GM12878 (cell line): ENCODE data around the gene CCDC127. TPM values are rescaled to one million over a fixed set of nuclear protein-coding genes. Genes with fewer than 3 reads are reported as not detected.

Experiments
- ATAC-seq: fragments of 200-7000 bp; cut with Tn5 transposase; 3 replicates; pipeline ENCODE4 v1.9.1; 2020; ENCODE audit warnings: mild to moderate bottlenecking, moderate library complexity
- BruUV-seq: library from RNA; stranded (reverse); fragments of 400-500 nt; replicated peaks from 2 replicates; lab custom pipeline; 2021; lab: Mats Ljungman, UMichigan
- CTCF ChIA-PET: fragments of 300-600 bp; sonication (Branson Sonifier 250); formaldehyde crosslinking; extraction: SDS; loops from one replicate; lab custom pipeline; 2021; ENCODE audit warnings: inconsistent platforms; lab: Yijun Ruan, JAX
- POLR2A ChIA-PET: fragments of 350-600 bp; formaldehyde crosslinking; extraction: SDS; loops from one replicate; lab custom pipeline; 2021; ENCODE audit warnings: inconsistent platforms; lab: Charles Lee
- RAD21 ChIA-PET: fragments of 300-600 bp; sonication (Branson Sonifier 250); formaldehyde crosslinking; loops from one replicate; lab custom pipeline; 2023; ENCODE audit warnings: antibody characterized with exemption; ENCODE audit not compliant: unreplicated experiment; lab: Charles Lee
- SMC1A ChIA-PET: fragments of 300-600 bp; sonication (Branson Sonifier 250); formaldehyde crosslinking; loops from one replicate; lab custom pipeline; 2023; ENCODE audit not compliant: unreplicated experiment, uncharacterized antibody; lab: Charles Lee
- DNase-seq: peaks from one replicate; pipeline ENCODE4 v3.0.0-alpha.2; 2011; ENCODE audit warnings: low read depth, low spot score
- FAIRE-seq: peaks from 3 replicates; lab custom pipeline; 2011; peaks lifted over from hg19 to GRCh38; lab: Jason Lieb, UNC
- H2AFZ ChIP-seq: 2 replicates; pipeline ENCODE4 v1.6.0; 2011; ENCODE audit warnings: low read depth, low read length, control low read depth; ENCODE audit not compliant: control insufficient read depth
- H3K27ac ChIP-seq: 2 replicates; pipeline ENCODE4 v1.5.1; 2011; ENCODE audit warnings: control low read depth; ENCODE audit not compliant: control insufficient read depth, insufficient read depth
- H3K27me3 ChIP-seq, 2 experiments: replicated peaks in 1 of 2; 2 replicates each; pipeline versions ENCODE4 v1.6.0 to v1.6.1; 2011; ENCODE audit warnings: low read length in 1 of 2; ENCODE audit not compliant: control insufficient read depth in 2 of 2, insufficient read depth in 2 of 2
- H3K36me3 ChIP-seq, 2 experiments: 2 replicates each; pipeline ENCODE4 v1.5.1; 2011; ENCODE audit warnings: low read length in 1 of 2; ENCODE audit not compliant: control insufficient read depth in 2 of 2, insufficient read depth in 2 of 2
- H3K4me1 ChIP-seq: 2 replicates; pipeline ENCODE4 v1.6.1; 2011; ENCODE audit warnings: mild to moderate bottlenecking, low read length, moderate library complexity, mixed read lengths; ENCODE audit not compliant: control insufficient read depth, insufficient read depth
- H3K4me2 ChIP-seq: 2 replicates; pipeline ENCODE4 v1.6.0; 2011; ENCODE audit warnings: control low read depth; ENCODE audit not compliant: control insufficient read depth, insufficient read depth
- H3K4me3 ChIP-seq: fragments of 200-600 bp; sonication (generic); 2 replicates; pipeline ENCODE4 v1.5.1; 2016
- H3K79me2 ChIP-seq: 2 replicates; pipeline ENCODE4 v1.6.0; 2011; ENCODE audit warnings: low read length; ENCODE audit not compliant: control insufficient read depth, insufficient read depth
- H3K9ac ChIP-seq: 2 replicates; pipeline ENCODE4 v1.8.0; 2011; ENCODE audit warnings: low read length, control low read depth, mixed read lengths; ENCODE audit not compliant: control insufficient read depth, insufficient read depth
- H3K9me3 ChIP-seq: replicated peaks from 3 replicates; pipeline ENCODE4 v1.5.1; 2011; ENCODE audit warnings: mild to moderate bottlenecking, low read length; ENCODE audit not compliant: control insufficient read depth, insufficient read depth
- H4K20me1 ChIP-seq: 2 replicates; pipeline ENCODE4 v1.6.0; 2011; ENCODE audit not compliant: control insufficient read depth, insufficient read depth
- BACH1 ChIP-seq: fragments of 450-650 bp; IDR thresholded peaks from 2 replicates; pipeline ENCODE4 v1.6.1; 2017; ENCODE audit warnings: mild to moderate bottlenecking, borderline replicate concordance
- EP300 ChIP-seq, 2 experiments: fragments of 150-350 bp in 1 of 2; IDR thresholded peaks; 2 replicates each; pipeline ENCODE4 v1.6.1; 2011 to 2012; ENCODE audit warnings: low read depth in 2 of 2, low read length in 2 of 2, borderline replicate concordance in 1 of 2, improper control_type of control experiment in 1 of 2, inconsistent platforms in 1 of 2; ENCODE audit not compliant: control insufficient read depth in 1 of 2
- KAT2A ChIP-seq: conservative IDR thresholded peaks from 2 replicates; pipeline ENCODE4 v1.6.1; 2011; ENCODE audit warnings: low read depth, low read length; ENCODE audit not compliant: control insufficient read depth
- MEF2A ChIP-seq: IDR thresholded peaks from 2 replicates; pipeline ENCODE4 v1.6.1; 2011; ENCODE audit warnings: low read depth, mild to moderate bottlenecking, low read length, moderate library complexity; ENCODE audit not compliant: insufficient read depth
- NFXL1 ChIP-seq: fragments of 450-650 bp; IDR thresholded peaks from 2 replicates; pipeline ENCODE4 v1.6.1; 2017; ENCODE audit warnings: antibody characterized with exemption, mild to moderate bottlenecking, borderline replicate concordance
- RAD51 ChIP-seq: fragments of 450-650 bp; IDR thresholded peaks from 2 replicates; pipeline ENCODE4 v1.6.1; 2016; ENCODE audit warnings: moderate library complexity, mild to moderate bottlenecking, inconsistent platforms
- RBBP5 ChIP-seq: fragments of 200-600 bp; sonication (generic); conservative IDR thresholded peaks from 2 replicates; pipeline ENCODE4 v1.6.1; 2016
- RCOR1 ChIP-seq: conservative IDR thresholded peaks from 2 replicates; pipeline ENCODE4 v1.6.1; 2012; ENCODE audit warnings: low read depth, low read length, improper control_type of control experiment
- WGBS: methylation state at CpG from one replicate; pipeline ENCODE4 v1.1.6; 2016; ENCODE audit warnings: low lambda C conversion rate; ENCODE audit not compliant: insufficient replicate concordance, insufficient coverage; ENCODE audit errors: missing lambda C conversion rate; 5-methylcytosine and 5-hydroxymethylcytosine counted together
- in situ Hi-C: fragments of 300-500 bp; cut with MboI; formaldehyde crosslinking; loops from 9 replicates; pipeline ENCODE4 v1.14.3; 2018; ENCODE audit warnings: mixed read lengths
- intact Hi-C: fragments of 100-400 bp; cut with micrococcal nuclease; formaldehyde crosslinking; loops from one replicate; pipeline ENCODE4 v1.14.2; 2022; ENCODE audit not compliant: unreplicated experiment
- polyA plus RNA-seq, 11 experiments: library from polyadenylated mRNA; depleted of rRNA in 4 of 11; unstranded in 6 of 11; stranded (reverse) in 5 of 11; fragments of >200 nt; fragmentation: Nextera tagmentation in 4 of 11; fragmentation: Illumina TruSeq in 1 of 11; extraction: Ambion mirVana in 4 of 11; extraction: Trizol in 1 of 11; gene quantifications; 1 replicate in 1 of 11; 2 replicates in 10 of 11; pipeline versions ENCODE4 v1.2.1 to v1.2.3, GENCODE V29; 2011 to 2016; ENCODE audit warnings: inconsistent platforms in 2 of 11, missing spikeins in 2 of 11, low read depth in 1 of 11
- total RNA-seq, 4 experiments: library from RNA; depleted of rRNA in 3 of 4; stranded (reverse); fragments of >200 nt in 3 of 4; fragmentation: Illumina TruSeq in 1 of 4; extraction: Trizol in 1 of 4; gene quantifications; 2 replicates each; pipeline versions ENCODE4 v1.2.1 to v1.2.3, GENCODE V29; 2013 to 2021
- TF ChIP-seq, protein P1 (sequence below): fragments of 450-650 bp; formaldehyde crosslinking; IDR thresholded peaks from 2 replicates; pipeline ENCODE4 v1.4.0; 2022; ENCODE audit warnings: mild to moderate bottlenecking, moderate library complexity
- TF ChIP-seq, protein P2 (sequence below): fragments of 450-650 bp; IDR thresholded peaks from 2 replicates; pipeline ENCODE4 v1.6.1; 2018; ENCODE audit warnings: borderline replicate concordance, mild to moderate bottlenecking; ENCODE audit not compliant: partially characterized antibody
- TF ChIP-seq, protein P3 (sequence below): fragments of 450-650 bp; IDR thresholded peaks from 2 replicates; pipeline ENCODE4 v1.6.1; 2018; ENCODE audit warnings: mild to moderate bottlenecking, low read depth, moderate library complexity; ENCODE audit not compliant: partially characterized antibody

The CCDC127 gene
- total and polyA plus RNA-seq, 10 of the 15 experiments (the other 5 are each of a cell fraction or from before 2014, with no cell fraction given), result 1.9 to 6.9 (median 2.9) TPM

DNA sequence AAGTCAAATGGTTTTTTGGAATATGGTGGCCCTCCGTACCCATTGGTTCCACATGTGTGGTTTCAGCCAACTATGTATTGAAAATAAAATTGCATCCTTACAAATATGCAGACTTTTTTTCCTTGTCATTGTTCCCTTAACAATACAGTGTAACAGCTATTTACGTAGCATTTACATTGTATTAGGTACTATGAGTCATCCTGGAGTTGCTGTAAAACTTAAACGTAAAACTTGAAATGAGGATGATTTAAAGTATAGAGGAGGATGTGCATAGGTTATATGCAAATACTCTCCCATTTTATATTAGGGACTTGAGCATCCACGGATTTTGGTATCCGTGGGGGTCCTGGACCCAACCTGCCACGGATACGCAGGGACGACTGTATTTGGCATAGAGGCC lies 16.5 kb upstream of the CCDC127 start:
- no TSS peak for BruUV-seq
- FAIRE-seq (no peak), ATAC-seq (no peak), DNase-seq (no peak)
- Histone ChIP-seq H3K9ac (no peak overlapping the region), H3K9me3 (no peaks in the 10 kb centered on the region), H3K4me1 (no peaks in the 10 kb centered on the region), H3K4me2 (no peak overlapping the region), H3K4me3 (no peak overlapping the region), H3K27ac (no peak overlapping the region), H2AFZ (no peak overlapping the region), H3K27me3 (no peaks in the 10 kb centered on the region), H3K79me2 (no peaks in the 10 kb centered on the region), H3K36me3 (peaks cover 2 to 5% of the 10 kb centered on the region in 2 experiments), H4K20me1 (no peaks in the 10 kb centered on the region)
- ChIA-PET RAD21 (no interaction called here), SMC1A (no interaction called here), POLR2A (no interaction called here), CTCF (no interaction called here)
- 97% methylated on average over 8 of the region's 8 CpGs for WGBS
- intact Hi-C loops (no loop called here), in situ Hi-C loops (no loop called here)
- TF ChIP-seq, protein P1, sequence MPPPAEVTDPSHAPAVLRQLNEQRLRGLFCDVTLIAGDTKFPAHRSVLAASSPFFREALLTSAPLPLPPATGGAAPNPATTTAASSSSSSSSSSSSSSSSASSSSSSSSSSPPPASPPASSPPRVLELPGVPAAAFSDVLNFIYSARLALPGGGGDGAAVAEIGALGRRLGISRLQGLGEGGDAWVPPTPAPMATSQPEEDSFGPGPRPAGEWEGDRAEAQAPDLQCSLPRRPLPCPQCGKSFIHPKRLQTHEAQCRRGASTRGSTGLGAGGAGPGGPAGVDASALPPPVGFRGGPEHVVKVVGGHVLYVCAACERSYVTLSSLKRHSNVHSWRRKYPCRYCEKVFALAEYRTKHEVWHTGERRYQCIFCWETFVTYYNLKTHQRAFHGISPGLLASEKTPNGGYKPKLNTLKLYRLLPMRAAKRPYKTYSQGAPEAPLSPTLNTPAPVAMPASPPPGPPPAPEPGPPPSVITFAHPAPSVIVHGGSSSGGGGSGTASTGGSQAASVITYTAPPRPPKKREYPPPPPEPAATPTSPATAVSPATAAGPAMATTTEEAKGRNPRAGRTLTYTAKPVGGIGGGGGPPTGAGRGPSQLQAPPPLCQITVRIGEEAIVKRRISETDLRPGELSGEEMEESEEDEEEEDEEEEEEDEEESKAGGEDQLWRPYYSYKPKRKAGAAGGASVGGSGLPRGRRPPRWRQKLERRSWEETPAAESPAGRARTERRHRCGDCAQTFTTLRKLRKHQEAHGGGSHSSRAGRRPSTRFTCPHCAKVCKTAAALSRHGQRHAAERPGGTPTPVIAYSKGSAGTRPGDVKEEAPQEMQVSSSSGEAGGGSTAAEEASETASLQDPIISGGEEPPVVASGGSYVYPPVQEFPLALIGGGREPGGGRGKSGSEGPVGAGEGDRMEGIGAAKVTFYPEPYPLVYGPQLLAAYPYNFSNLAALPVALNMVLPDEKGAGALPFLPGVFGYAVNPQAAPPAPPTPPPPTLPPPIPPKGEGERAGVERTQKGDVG (CRISPR knock-in tag), result no peak
- TF ChIP-seq RBBP5 (no peak), RAD51 (no peak), KAT2A (no peak), EP300 (IDR thresholded peaks at IDR 0.05; ENCODE audit: borderline replicate concordance in 1 of 2, control insufficient read depth in 1 of 2, low read depth in 2 of 2, low read length in 2 of 2) (no peak), NFXL1 (no peak), RCOR1 (no peak), MEF2A (no peak), BACH1 (no peak)
- TF ChIP-seq, protein P2, sequence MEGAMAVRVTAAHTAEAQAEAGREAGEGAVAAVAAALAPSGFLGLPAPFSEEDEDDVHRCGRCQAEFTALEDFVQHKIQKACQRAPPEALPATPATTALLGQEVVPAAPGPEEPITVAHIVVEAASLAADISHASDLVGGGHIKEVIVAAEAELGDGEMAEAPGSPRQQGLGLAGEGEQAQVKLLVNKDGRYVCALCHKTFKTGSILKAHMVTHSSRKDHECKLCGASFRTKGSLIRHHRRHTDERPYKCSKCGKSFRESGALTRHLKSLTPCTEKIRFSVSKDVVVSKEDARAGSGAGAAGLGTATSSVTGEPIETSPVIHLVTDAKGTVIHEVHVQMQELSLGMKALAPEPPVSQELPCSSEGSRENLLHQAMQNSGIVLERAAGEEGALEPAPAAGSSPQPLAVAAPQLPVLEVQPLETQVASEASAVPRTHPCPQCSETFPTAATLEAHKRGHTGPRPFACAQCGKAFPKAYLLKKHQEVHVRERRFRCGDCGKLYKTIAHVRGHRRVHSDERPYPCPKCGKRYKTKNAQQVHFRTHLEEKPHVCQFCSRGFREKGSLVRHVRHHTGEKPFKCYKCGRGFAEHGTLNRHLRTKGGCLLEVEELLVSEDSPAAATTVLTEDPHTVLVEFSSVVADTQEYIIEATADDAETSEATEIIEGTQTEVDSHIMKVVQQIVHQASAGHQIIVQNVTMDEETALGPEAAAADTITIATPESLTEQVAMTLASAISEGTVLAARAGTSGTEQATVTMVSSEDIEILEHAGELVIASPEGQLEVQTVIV, result no peak
- TF ChIP-seq, protein P3, sequence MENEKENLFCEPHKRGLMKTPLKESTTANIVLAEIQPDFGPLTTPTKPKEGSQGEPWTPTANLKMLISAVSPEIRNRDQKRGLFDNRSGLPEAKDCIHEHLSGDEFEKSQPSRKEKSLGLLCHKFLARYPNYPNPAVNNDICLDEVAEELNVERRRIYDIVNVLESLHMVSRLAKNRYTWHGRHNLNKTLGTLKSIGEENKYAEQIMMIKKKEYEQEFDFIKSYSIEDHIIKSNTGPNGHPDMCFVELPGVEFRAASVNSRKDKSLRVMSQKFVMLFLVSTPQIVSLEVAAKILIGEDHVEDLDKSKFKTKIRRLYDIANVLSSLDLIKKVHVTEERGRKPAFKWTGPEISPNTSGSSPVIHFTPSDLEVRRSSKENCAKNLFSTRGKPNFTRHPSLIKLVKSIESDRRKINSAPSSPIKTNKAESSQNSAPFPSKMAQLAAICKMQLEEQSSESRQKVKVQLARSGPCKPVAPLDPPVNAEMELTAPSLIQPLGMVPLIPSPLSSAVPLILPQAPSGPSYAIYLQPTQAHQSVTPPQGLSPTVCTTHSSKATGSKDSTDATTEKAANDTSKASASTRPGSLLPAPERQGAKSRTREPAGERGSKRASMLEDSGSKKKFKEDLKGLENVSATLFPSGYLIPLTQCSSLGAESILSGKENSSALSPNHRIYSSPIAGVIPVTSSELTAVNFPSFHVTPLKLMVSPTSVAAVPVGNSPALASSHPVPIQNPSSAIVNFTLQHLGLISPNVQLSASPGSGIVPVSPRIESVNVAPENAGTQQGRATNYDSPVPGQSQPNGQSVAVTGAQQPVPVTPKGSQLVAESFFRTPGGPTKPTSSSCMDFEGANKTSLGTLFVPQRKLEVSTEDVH, result no peak
